Spleen (tissue), 7 donors: ENCODE data around the gene HJURP.

ENCODE experiments used
- POLR2A ChIP-seq, 3 donors: fragments of 450-650 bp; IDR thresholded peaks; one replicate each; pipeline ENCODE4 v1.5.1; 2017; ENCODE audit warnings: antibody characterized with exemption in 3 of 3, mild to moderate bottlenecking in 1 of 3
- TF ChIP-seq, protein P1 (sequence below), 11 experiments: fragments of 200-600 bp in 7 of 11; fragments of 450-650 bp in 4 of 11; sonication (generic) in 4 of 11; IDR thresholded peaks in 8 of 11; conservative IDR thresholded peaks in 3 of 11; 1 replicate in 7 of 11; 2 replicates in 4 of 11; pipeline versions ENCODE4 v1.4.0 to v1.8.0; 2016 to 2021; ENCODE audit warnings: antibody characterized with exemption in 11 of 11, inconsistent platforms in 4 of 11, mild to moderate bottlenecking in 1 of 11
- donor health status: DM: no; HTN: no; CAD: no; lungs with moderate emphysema.
- donor health status: DM: no; HTN: no; CAD: no.
- donor health status: DM: no; HTN: no; CAD: no.

DNA sequence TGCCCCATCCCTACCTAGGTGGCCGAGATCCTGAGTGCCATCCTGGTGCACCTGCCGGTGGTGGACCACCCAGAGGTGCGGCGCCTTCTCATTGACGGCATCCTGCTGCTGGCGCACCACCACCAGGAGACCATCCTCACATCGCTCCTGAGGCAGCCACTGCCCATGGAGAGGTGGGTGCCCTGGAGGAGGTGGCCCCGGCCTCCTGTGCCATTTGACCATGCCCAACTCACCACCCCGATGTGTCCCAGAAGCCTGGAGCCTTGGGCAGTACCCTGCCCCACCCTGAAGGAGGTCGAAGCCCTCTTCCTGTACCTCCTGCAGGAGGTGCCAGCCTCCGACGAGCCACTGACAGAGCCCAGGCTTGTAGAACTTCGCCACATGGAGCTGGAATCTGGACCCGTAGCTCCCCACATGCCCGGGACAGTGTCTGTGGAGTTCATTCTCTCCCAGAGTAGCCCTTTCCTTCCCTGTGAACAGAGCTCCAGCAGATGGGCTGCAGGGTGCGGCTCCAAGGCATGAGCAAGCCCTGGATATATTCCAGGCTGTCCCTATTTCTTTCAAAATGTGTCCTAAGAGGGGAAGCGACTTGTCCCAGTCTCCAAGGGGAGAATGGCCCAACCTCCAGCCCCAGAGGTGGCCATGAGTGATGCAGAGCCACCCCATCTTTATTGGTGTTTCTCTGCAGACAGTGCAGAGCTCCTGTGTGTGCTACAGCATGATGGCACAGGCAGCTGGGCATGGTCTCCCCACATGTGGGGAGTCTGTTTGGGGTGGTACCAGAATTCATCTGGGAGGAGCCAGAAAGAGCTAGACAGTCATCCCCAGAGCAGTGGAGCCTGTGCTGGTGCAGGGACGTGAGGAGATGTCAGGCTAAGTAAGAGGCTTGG, 34.2 kb downstream of the HJURP start:
- TF ChIP-seq POLR2A (IDR thresholded peaks at IDR 0.05): no peak
- TF ChIP-seq, protein P1, sequence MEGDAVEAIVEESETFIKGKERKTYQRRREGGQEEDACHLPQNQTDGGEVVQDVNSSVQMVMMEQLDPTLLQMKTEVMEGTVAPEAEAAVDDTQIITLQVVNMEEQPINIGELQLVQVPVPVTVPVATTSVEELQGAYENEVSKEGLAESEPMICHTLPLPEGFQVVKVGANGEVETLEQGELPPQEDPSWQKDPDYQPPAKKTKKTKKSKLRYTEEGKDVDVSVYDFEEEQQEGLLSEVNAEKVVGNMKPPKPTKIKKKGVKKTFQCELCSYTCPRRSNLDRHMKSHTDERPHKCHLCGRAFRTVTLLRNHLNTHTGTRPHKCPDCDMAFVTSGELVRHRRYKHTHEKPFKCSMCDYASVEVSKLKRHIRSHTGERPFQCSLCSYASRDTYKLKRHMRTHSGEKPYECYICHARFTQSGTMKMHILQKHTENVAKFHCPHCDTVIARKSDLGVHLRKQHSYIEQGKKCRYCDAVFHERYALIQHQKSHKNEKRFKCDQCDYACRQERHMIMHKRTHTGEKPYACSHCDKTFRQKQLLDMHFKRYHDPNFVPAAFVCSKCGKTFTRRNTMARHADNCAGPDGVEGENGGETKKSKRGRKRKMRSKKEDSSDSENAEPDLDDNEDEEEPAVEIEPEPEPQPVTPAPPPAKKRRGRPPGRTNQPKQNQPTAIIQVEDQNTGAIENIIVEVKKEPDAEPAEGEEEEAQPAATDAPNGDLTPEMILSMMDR (IDR thresholded peaks at IDR 0.05 in 8 of 11, conservative IDR thresholded peaks at IDR 0.05 in 3 of 11): no peak
